Measurements from ENCODE around the gene CDC42. TPM values are rescaled to one million over a fixed set of nuclear protein-coding genes. Genes with fewer than 3 reads are reported as not detected.

CDC42 gene
- total and polyA plus RNA-seq, 10 of the 15 experiments (the other 5 are each of a cell fraction or from before 2014, with no cell fraction given), result 184 to 479 (median 326) TPM

- ChIA-PET CTCF (interaction anchor here (1.0 kb wide), 1 partner anchor 9 kb away, joined by 3 read pairs; no protein-coding TSS in a partner anchor), POLR2A (interaction anchor here (0.6 kb wide), 1 partner anchor 37 kb away, joined by 3 read pairs; no protein-coding TSS in a partner anchor), SMC1A (ENCODE audit: uncharacterized antibody, unreplicated experiment) (interaction anchor here (0.8 to 1.8 kb wide), 4 partner anchors 8 to 70 kb away, joined by 3 to 8 read pairs (median 3); no protein-coding TSS in a partner anchor), RAD21 (ENCODE audit: unreplicated experiment) (interaction anchor here (0.8 to 0.9 kb wide), 3 partner anchors 9 to 66 kb away, joined by 3 read pairs; no protein-coding TSS in a partner anchor)
- no peaks in the 10 kb centered on the region for H3K27me3 ChIP-seq (replicated peaks in 1 of 2; ENCODE audit: control insufficient read depth in 2 of 2, insufficient read depth in 2 of 2, low read length in 1 of 2)
- peaks cover 58% of the 10 kb centered on the region for H3K79me2 ChIP-seq (ENCODE audit: control insufficient read depth, insufficient read depth, low read length)
- peaks cover 27% of the 10 kb centered on the region for H3K4me1 ChIP-seq (ENCODE audit: control insufficient read depth, insufficient read depth, low read length)
- ATAC-seq, result no peak
- no peak overlapping the region for H3K9ac ChIP-seq (ENCODE audit: control insufficient read depth, insufficient read depth, low read length)
- no peak overlapping the region for H3K27ac ChIP-seq (ENCODE audit: control insufficient read depth, insufficient read depth)
- WGBS (ENCODE audit: insufficient coverage, insufficient replicate concordance, low lambda C conversion rate, missing lambda C conversion rate), result 97% methylated on average over 3 of the region's 3 CpGs
- H3K4me2 ChIP-seq (ENCODE audit: control insufficient read depth, insufficient read depth), result no peak overlapping the region
- H3K36me3 ChIP-seq (ENCODE audit: control insufficient read depth in 2 of 2, insufficient read depth in 2 of 2, low read length in 1 of 2), result peaks cover 3 to 28% of the 10 kb centered on the region in 2 experiments
- no peak for DNase-seq (ENCODE audit: low read depth, low spot score)
- intact Hi-C loops (cut with micrococcal nuclease; ENCODE audit: unreplicated experiment) (no loop called here), in situ Hi-C loops (cut with MboI) (no loop called here)
- no peak for FAIRE-seq
- H2AFZ ChIP-seq (ENCODE audit: control insufficient read depth, low read depth, low read length), result no peak overlapping the region
- H3K9me3 ChIP-seq (replicated peaks; ENCODE audit: control insufficient read depth, insufficient read depth, low read length), result no peaks in the 10 kb centered on the region
- H4K20me1 ChIP-seq (ENCODE audit: control insufficient read depth, insufficient read depth), result peaks cover 4% of the 10 kb centered on the region; the same call in 1 of the 2 replicates
- BruUV-seq (replicated peaks), result no TSS peak
- H3K4me3 ChIP-seq, result no peak overlapping the region
- TF ChIP-seq E4F1 (IDR thresholded peaks at IDR 0.05; ENCODE audit: borderline replicate concordance, partially characterized antibody) (no peak), POLR2AphosphoS5 (IDR thresholded peaks at IDR 0.05; ENCODE audit: low read length) (no peak), PAX5 (IDR thresholded peaks at IDR 0.05; ENCODE audit: borderline replicate concordance, low read depth, low read length) (no peak), CHD2 (IDR thresholded peaks at IDR 0.05; ENCODE audit: borderline replicate concordance, low read depth, low read length) (no peak), BRCA1 (IDR thresholded peaks at IDR 0.05; ENCODE audit: low read depth, low read length) (no peak), ASH2L (IDR thresholded peaks at IDR 0.05; ENCODE audit: borderline replicate concordance, low read depth) (no peak), KDM1A (IDR thresholded peaks at IDR 0.05; ENCODE audit: borderline replicate concordance) (no peak), NR2F1 (conservative IDR thresholded peaks at IDR 0.05) (no peak), MYC (IDR thresholded peaks at IDR 0.05; ENCODE audit: insufficient read depth, insufficient read length, insufficient replicate concordance, low read length, severe bottlenecking) (no peak), KLF5 (IDR thresholded peaks at IDR 0.05; ENCODE audit: partially characterized antibody) (no peak), DPF2 (IDR thresholded peaks at IDR 0.05) (no peak), CREM (IDR thresholded peaks at IDR 0.05; ENCODE audit: low read depth) (no peak), POLR2A (IDR thresholded peaks at IDR 0.05; ENCODE audit: low read depth, low read length) (no peak)
- TF ChIP-seq, protein P1, sequence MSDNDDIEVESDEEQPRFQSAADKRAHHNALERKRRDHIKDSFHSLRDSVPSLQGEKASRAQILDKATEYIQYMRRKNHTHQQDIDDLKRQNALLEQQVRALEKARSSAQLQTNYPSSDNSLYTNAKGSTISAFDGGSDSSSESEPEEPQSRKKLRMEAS (IDR thresholded peaks at IDR 0.05; ENCODE audit: low read depth, low read length), result no peak
These were observed 38.4 kb downstream of the CDC42 start for GRCh38 chr1:22090867-22091266.

Measured in GM12878 (cell line).